Right lobe of liver (tissue), 6 donors: ENCODE data around the gene ZDHHC11. TPM values are rescaled to one million over a fixed set of nuclear protein-coding genes. Genes with fewer than 3 reads are reported as not detected.

Experiments
- ATAC-seq, 4 donors: fragments of 200-7000 bp; cut with Tn5 transposase; one replicate each; pipeline ENCODE4 v1.9.1; 2020; ENCODE audit warnings: mild to moderate bottlenecking in 4 of 4, moderate library complexity in 4 of 4
- DNase-seq, 3 donors: peaks; one replicate each; pipeline ENCODE4 v3.0.0-alpha.2; 2020
- H3K27ac ChIP-seq, 3 donors: fragments of 200-600 bp; one replicate each; pipeline ENCODE4 v1.8.0; 2022
- H3K27me3 ChIP-seq, 2 donors: fragments of 200-600 bp; one replicate each; pipeline ENCODE4 v1.8.0; 2022
- H3K36me3 ChIP-seq, 4 donors: fragments of 200-600 bp; sonication (generic) in 1 of 4; one replicate each; pipeline versions ENCODE4 v1.5.1 to v1.8.0; 2017 to 2022; ENCODE audit warnings: control low read depth in 1 of 4
- H3K4me1 ChIP-seq, 4 donors: fragments of 200-600 bp; sonication (generic) in 1 of 4; one replicate each; pipeline versions ENCODE4 v1.5.1 to v1.8.0; 2017 to 2022; ENCODE audit warnings: control low read depth in 1 of 4
- H3K4me3 ChIP-seq, 3 donors: fragments of 200-600 bp; one replicate each; pipeline ENCODE4 v1.8.0; 2022
- H3K9me3 ChIP-seq, 4 donors: fragments of 200-600 bp; sonication (generic) in 1 of 4; one replicate each; pipeline versions ENCODE4 v1.5.1 to v1.8.0; 2017 to 2022; ENCODE audit warnings: control low read depth in 1 of 4
- CTCF ChIP-seq, 4 donors: fragments of 200-600 bp in 3 of 4; fragments of 450-650 bp in 1 of 4; IDR thresholded peaks; one replicate each; pipeline versions ENCODE4 v1.5.1 to v1.8.0; 2016 to 2022; ENCODE audit warnings: antibody characterized with exemption in 4 of 4, mild to moderate bottlenecking in 2 of 4
- POLR2A ChIP-seq: fragments of 450-650 bp; IDR thresholded peaks from one replicate; pipeline ENCODE4 v1.6.1; 2017; ENCODE audit warnings: antibody characterized with exemption, mild to moderate bottlenecking
- WGBS: methylation state at CpG from one replicate; pipeline ENCODE4 v1.1.6; 2018; ENCODE audit warnings: low coverage, low lambda C conversion rate; ENCODE audit not compliant: insufficient coverage; ENCODE audit errors: missing lambda C conversion rate; 5-methylcytosine and 5-hydroxymethylcytosine counted together
- intact Hi-C, 2 donors: fragments of 100-400 bp; cut with DNase I; formaldehyde crosslinking; loops; one replicate each; pipeline versions ENCODE4 v1.11.2 to v1.14.1; 2022
- total RNA-seq, 6 experiments: library from RNA; depleted of rRNA in 2 of 6; stranded (reverse); fragments of >200 nt in 2 of 6; fragmentation: NEBNext Ultra II Directional in 3 of 6; extraction: Animal tissue kit (Norgen Biotek cat#: 25700) in 3 of 6; gene quantifications; one replicate each; pipeline versions ENCODE4 v1.1.0 to v1.2.4, GENCODE V29; 2016 to 2023
- donor health status: DM: no; HTN: yes; CAD: no.
- donor health status: DM: no; HTN: no; CAD: no.
- donor health status: DM: no; HTN: no; CAD: no.
- donor health status: DM: no; HTN: yes; CAD: no.
- donor health status: DM: no; HTN: yes; CAD: no.

ZDHHC11 gene
- total RNA-seq, 6 experiments from 2014 or later: 0.50 to 14.4 (median 5.8) TPM

DNA sequence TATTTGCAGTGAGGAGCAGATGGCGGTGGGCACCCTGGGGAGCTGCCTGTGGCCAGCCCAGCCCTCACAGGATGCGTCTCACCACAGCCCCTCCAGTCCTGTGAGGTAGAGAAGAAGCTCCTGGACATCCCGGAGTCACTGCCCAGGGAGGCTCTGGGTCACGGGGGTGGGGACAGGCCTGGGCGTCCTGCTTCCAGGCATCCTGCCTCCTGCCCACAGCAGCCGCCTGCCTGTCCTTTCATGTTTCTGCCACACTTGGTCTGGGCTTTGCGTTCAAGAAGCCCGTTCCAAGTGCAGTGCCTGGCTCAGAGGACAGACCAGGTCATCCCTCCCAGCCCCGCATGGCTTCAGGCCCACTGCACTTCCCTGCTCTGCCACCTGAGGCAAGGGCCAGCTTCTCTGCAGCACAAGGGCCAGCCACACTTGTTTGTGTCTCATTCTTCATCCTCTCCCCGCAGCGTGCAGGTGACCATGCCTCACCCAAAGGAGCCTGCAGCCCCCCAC is 104.5 kb downstream of the ZDHHC11 start:
- no peaks in the 10 kb centered on the region for H3K9me3 ChIP-seq
- 70% methylated on average over 2 of the region's 11 CpGs for WGBS

More for the DNA sequence above, 104.5 kb downstream of the ZDHHC11 start:
- TF ChIP-seq POLR2A: no peak
- no peak for TF ChIP-seq CTCF (IDR thresholded peaks at IDR 0.05)
- ATAC-seq: no peak
- no peaks in the 10 kb centered on the region for H3K36me3 ChIP-seq
- no peaks in the 10 kb centered on the region for H3K27me3 ChIP-seq
- H3K4me3 ChIP-seq: no peak overlapping the region
- DNase-seq: peak in 1 of 3 donors; percentile 32
- intact Hi-C loops: loop anchor here in 1 of 2 donors (5.0 kb wide), 1 partner anchor 96 kb away; no protein-coding TSS in a partner anchor
- H3K27ac ChIP-seq: no peak overlapping the region
- H3K4me1 ChIP-seq: no peaks in the 10 kb centered on the region

Other genes with a start within 250 kb of the ZDHHC11 start
- 1 to 10 TPM; 3.4 to 6.0 (median 4.2) TPM for gene CEP72, start 238.6 kb downstream of the ZDHHC11 start, total RNA-seq
- 1 to 10 TPM; 1.9 to 4.3 (median 2.4) TPM for gene TPPP, start 157.6 kb downstream of the ZDHHC11 start, total RNA-seq
- gene ZDHHC11B, start 66.3 kb downstream of the ZDHHC11 start, total RNA-seq: 1 to 10 TPM in 5 of 6 experiments, under 1 TPM in 1; 0.56 to 5.1 (median 2.8) TPM
- 10 to 100 TPM; 10.7 to 16.7 (median 13.8) TPM for gene BRD9, start 41.8 kb upstream of the ZDHHC11 start, total RNA-seq
- gene TRIP13, start 41.9 kb upstream of the ZDHHC11 start, total RNA-seq: 1 to 10 TPM in 2 of 6 experiments, under 1 TPM in 4; 0.15 to 3.2 (median 0.70) TPM
- 1 to 10 TPM in 4 of 6 experiments, under 1 TPM in 2; 0.93 to 2.9 (median 2.2) TPM for gene NKD2, start 157.8 kb upstream of the ZDHHC11 start, total RNA-seq